NCI-H446 (cell line): ENCODE measurements around the gene DOCK3.
"Not testable (repeated sequence)": the region's sequence is repeated elsewhere in the genome, so short reads cannot be mapped to it uniquely, and the experiment has no call there.

Source experiments
- DNase-seq, 2 experiments: peaks; one replicate each; lab custom pipeline; 2025; lab: John Stamatoyannopoulos, UW

The DOCK3 gene

DNA sequence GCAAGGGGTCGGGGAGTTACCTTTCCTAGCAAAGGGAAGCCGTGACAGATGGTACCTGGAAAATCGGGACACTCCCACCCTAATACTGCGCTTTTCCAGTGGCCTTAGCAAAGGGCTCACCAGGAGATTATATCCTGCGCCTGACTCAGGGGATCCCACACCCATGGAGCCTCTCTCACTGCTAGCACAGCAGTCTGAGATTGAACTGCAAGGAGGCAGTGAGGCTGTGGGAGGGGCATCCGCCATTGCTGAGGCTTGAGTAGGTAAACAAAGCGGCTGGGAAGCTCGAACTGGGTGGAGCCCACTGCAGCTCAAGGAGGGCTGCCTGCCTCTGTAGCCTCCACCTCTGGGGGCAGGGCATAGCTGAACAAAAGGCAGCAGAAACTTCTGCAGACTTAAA, 693.5 kb downstream of the DOCK3 start:
- DNase-seq: not testable (repeated sequence)

DNA sequence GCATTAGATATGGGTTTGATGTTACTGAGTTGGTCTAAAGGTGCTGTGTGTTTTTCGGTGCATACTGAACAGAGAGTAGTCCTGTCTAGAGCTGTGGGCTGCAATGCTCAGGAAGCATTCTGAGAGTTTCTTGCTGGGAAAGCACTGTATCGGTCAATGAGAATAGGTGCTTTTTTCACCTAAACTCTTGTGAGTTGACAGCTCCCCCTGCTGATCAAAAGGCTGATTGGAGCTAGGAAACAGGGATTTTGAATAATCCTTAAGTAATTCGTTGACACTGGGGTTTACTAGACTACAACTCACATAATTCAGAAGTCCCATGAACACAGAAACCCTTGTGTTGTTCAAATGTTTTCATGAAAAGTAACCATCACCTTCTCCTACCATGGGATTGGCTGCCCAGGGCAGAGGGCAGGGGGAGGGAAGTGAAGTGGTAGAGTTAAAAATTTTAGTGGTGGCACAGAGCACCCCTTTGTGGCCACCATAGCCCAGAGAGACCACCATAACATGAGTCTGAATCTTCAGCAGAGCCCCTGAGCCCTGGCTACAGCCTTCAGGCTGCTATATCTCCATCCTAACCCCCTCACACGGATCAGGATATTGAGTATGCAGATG, 697.3 kb downstream of the DOCK3 start:
- peak in 1 of 2 experiments; percentile 52 for DNase-seq

GRCh38 chr3:51373658-51374421, 699.1 kb downstream of the DOCK3 start:
- DNase-seq: no peak

DNA sequence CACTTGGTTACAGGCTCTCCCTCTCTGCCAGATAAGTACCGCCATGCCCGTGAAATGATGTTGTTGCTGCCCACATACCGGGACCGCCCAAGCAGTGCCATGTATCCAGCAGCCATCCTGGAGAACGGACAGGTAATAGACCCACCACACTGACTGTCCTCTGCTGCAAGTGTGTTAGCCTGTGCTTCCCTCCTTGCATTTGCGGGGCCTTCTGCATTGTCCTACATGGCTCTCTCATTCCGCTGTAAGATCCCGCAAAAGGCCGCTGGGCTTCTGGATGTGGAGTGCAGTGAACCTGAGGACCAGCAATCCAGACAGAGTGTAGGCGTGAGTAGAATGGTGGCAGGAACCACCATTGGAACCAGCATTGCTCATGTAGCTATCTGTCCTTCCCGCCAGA, 699.7 kb downstream of the DOCK3 start:
- no peak for DNase-seq

DNA sequence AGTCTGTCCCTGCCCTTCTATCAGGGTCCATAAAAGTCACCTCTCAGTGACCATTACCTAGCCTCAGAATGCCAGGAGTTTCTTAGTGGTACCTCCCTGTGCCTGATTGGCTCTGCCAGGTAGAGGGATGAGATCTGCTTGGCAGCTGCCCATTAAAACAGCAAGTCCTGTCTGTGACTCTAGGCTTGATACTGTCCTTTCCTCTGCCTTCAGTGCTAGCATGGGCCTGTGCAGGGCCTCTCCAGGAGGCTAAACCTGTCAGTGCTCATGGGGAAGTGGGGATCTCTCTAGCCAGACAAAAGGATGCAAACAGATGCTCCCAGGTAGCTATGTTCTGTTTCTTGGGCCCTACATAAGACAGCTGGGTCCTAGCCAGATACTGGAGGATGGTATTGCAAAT, 700.4 kb downstream of the DOCK3 start:
- no peak for DNase-seq

DNA sequence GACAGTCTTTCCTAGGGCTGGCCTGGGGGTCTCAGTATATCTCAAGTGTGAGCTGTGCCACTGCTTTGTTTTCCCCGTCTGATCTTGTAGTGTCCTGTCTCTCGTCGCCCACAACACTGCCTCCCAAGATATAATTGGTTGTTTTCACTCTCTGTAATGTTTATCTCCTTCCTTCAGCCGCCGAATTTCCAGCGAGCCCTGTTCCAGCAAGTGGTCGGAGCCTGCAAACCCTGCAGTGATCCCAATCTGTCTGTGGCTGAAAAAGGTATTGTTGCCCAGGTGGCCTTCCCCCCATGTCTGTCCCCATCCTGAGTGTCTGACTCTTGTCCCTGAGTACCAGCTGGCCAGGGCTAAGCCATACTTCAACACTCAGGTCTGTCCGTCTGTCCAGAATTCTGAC, 700.8 kb downstream of the DOCK3 start:
- no peak for DNase-seq

- DNase-seq: no peak
Measured at GRCh38 chr3:51378065-51378464, 703.3 kb downstream of the DOCK3 start.

GRCh38 chr3:51378726-51379125, 704.0 kb downstream of the DOCK3 start:
- no peak for DNase-seq

DNA sequence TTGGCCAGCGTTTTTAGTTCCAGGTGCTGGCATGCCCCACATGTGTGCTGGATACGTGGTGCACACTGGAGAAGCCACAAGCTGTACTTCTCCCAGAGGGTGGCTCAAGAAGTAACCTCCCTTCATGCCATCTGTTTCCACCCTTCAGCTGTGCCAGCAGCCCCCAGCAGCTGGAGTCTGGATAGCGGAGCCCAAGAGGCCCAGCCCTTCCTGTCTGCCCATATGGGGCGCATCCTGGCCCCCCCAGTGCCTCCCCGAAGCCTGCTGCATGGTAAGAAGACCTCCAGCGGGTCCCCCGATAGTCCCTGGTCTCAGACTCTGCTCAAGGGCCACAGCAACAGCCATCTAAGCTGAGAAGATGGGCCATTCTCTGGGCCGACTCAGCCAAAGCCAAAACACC, 704.6 kb downstream of the DOCK3 start:
- no peak for DNase-seq

DNA sequence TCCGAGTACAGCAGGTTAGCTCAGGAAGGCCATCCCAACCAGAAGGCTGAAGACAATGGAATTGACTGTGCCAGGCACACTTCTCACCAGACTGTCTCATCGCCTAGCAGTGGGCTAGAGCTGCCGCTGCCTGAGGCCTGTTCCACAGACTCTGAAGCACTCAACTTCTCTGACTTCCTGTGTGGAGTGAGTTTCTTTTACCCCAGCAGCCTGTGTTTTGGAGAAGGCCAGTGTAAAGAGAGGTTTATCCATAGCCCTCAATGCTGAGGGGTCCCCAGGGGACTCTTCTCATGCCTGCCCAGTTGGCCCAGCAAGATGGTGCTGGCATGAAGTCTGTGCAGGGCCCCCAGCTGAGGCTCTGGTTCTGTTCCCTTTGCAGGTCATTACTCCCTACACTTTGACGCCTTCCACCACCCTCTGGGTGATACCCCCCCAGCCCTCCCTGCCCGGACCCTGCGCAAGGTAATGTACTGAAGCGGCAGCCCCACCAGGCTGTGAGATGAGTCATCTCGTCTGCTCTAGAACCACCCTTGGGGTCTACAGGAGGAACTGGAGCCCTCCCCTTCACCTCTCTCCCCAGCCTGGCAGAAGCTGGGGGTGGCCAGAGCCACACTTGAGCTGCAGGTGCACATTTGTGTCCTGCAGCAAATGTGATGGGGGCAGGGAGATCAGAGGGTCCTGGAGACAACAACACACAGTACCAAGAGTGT, 705.2 kb downstream of the DOCK3 start:
- DNase-seq: no peak

- DNase-seq: no peak
Measured at GRCh38 chr3:51380601-51381332, 706.0 kb downstream of the DOCK3 start.

DNA sequence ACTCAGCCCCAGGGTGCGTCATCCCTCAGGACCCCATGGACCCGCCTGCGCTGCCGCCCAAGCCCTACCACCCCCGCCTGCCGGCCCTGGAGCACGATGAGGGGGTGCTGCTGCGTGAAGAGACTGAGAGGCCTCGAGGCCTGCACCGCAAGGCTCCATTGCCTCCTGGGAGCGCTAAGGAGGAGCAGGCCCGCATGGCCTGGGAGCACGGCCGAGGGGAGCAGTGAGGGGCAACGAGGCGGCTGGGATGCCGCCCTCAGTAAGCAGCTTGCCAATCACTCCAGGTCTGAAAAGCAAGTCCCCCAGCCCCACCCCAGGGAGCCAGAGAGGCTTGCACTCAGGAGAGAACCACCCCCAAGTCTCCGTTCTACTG, 706.6 kb downstream of the DOCK3 start:
- no peak for DNase-seq

DNA sequence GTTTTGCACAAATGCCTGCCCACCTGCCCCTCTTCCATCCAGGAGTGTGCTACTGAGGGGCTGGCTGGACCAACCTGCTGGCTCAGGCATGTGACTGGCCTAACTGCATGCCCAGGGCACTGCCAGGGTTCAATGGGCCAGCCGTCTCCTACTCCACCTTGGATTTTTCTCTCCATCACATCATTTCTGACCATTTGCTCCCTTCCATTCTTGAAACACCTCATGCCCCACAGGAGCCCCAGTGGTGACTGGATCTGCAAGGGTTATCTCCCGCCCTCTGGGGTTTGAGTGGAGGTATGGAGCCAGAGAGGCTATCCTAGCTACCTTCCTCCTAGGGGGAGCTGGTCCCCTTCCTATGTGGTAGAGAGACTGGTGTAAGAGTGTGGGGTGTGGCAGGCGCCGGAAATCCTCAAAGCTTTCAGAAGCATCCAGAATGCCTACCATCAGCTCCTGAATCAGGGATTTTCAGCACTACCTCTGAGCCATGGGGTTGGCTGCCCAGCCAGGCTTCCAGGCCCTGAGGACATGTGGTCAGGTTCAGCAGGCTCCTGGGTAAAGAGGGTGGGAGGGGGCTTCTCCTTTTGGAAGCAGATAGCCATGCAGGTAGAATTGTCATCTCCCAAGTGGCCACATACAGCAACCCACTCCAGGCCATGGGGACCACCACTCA, 707.5 kb downstream of the DOCK3 start:
- no peak for DNase-seq

DNA sequence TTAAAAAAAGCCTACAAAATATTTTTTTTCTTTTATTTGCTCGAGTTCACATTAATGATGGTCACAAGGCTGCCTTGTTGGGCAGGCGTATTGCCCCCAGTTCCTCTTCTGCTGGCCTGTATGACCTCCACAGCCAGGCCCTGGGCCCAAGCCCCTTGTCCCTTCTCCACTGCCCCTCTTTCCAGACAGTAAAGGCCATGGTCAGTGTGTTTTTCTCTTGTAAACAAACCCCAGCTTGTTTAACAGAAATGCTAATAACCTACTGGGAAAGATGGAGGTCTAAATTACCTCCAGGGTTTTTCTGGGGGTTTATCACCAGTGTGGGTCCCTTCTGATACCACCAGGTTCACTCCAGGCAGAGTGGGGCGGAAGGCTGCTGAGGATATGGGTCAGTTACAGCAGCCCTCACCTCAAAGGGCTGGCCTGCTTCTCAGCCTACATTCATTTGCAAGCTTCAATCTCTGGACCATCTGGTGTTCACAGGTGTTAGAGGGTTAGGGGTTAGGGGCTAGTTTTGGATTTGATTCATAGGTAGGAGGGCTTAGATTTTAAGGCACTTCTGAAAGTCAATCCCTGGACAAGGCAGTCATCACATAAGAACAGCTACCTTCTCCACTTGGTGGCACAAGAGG, 708.3 kb downstream of the DOCK3 start:
- DNase-seq: no peak

- no peak for DNase-seq
Measured at GRCh38 chr3:51384055-51384725, 709.5 kb downstream of the DOCK3 start.

GRCh38 chr3:51384726-51385473, 710.2 kb downstream of the DOCK3 start, which contains the start of gene MANF:
Gene MANF, plus strand, starts transcription at chr3:51385291. Its CDS starts 52 bp downstream, at chr3:51385343.
- peak; percentile 87 to 93 for DNase-seq

GRCh38 chr3:51385621-51386091, 710.9 kb downstream of the DOCK3 start:
- no peak for DNase-seq

DNA sequence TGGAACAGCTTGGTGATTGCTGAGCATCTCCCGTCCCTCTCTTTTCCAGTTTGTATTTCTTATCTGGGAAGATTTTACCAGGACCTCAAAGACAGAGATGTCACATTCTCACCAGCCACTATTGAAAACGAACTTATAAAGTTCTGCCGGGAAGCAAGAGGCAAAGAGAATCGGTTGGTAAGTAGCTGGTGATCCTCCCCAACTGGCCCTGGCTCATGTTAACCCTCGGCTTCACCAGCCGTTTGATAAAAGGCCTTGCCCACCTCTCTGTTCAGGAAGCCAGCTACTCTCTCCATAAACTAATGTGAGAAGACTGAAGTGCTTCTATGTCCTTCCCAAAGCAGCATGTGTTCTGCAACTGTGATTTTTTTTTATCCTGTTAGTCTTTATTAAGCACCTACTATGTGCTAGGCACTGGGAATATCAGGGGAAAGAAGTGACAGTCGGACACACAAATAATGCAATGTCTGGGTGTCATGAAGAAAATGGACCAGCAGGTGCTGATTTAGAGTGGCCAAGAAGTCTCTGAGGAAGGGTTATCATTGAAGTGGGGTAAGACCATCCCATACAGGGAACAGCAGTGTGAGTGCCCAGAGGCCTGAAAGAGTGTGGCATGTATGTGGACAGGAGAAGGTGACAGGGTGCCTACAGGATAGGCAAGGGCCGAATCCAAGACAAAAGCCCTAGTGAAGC, 711.6 kb downstream of the DOCK3 start:
- DNase-seq: no peak

DNA sequence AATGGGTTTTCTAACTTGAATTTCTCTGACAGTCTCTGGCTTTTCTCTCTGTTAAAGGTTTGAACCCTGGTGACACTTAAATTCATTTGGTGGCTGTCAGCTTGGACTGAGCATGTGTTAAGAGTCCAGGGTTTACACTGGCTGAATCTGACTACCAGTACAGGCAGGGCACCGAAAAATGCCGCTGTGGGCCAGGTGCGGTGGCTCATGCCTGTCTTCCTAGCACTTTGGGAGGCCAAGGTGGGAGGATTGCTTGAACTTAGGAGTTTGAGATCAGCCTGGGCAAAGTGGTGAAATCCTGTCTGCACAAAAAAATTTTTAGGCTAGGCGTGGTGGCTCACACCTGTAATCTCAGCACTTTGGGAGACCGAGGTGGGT, 712.1 kb downstream of the DOCK3 start:
- DNase-seq: no peak
